ENCODE results near the gene SEMA3E. TPM values are rescaled to one million over a fixed set of nuclear protein-coding genes. Genes with fewer than 3 reads are reported as not detected.

SEMA3E gene
- total RNA-seq, 1 donor from 2014 or later: 4.6 TPM

DNA sequence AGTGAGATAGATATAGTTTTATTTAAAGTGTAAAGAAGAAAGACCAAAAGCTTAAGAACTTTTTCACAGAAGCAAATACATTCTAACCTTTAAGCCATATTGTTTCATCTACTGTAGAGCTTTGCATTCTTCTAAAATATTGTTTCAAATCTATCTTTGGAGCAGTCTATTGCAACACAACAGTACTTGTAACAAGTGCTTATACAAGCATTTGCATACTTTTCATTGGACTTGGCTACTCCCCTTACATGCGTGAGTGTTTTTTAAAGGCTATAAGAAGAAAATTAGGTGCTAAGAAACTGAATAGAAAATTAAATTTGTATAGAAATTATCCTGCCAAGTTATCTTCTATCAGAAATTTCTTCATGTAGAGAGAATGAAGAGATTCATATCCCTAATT lies 45.3 kb downstream of the SEMA3E start:
- no peak overlapping the region for H2AFZ ChIP-seq (ENCODE audit: low read depth, low read length)
- H4K20me1 ChIP-seq (ENCODE audit: insufficient read depth, low read length): no peaks in the 10 kb centered on the region
- H3K79me2 ChIP-seq (ENCODE audit: insufficient read depth, low read length): no peaks in the 10 kb centered on the region
- no peak overlapping the region for H3K4me3 ChIP-seq (ENCODE audit: insufficient read depth, low read depth, low read length)
- no peaks in the 10 kb centered on the region for H3K9me3 ChIP-seq (ENCODE audit: insufficient read depth, low read depth, low read length)
- TF ChIP-seq, protein P1, sequence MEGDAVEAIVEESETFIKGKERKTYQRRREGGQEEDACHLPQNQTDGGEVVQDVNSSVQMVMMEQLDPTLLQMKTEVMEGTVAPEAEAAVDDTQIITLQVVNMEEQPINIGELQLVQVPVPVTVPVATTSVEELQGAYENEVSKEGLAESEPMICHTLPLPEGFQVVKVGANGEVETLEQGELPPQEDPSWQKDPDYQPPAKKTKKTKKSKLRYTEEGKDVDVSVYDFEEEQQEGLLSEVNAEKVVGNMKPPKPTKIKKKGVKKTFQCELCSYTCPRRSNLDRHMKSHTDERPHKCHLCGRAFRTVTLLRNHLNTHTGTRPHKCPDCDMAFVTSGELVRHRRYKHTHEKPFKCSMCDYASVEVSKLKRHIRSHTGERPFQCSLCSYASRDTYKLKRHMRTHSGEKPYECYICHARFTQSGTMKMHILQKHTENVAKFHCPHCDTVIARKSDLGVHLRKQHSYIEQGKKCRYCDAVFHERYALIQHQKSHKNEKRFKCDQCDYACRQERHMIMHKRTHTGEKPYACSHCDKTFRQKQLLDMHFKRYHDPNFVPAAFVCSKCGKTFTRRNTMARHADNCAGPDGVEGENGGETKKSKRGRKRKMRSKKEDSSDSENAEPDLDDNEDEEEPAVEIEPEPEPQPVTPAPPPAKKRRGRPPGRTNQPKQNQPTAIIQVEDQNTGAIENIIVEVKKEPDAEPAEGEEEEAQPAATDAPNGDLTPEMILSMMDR (IDR thresholded peaks at IDR 0.05; ENCODE audit: insufficient read depth, low read depth, low read length): no peak
- no peak for TF ChIP-seq EZH2 (IDR thresholded peaks at IDR 0.05; ENCODE audit: insufficient read depth, low read length)
- no peaks in the 10 kb centered on the region for H3K27me3 ChIP-seq (ENCODE audit: insufficient read depth, low read length)
- H3K36me3 ChIP-seq (ENCODE audit: insufficient read depth, low read length): no peaks in the 10 kb centered on the region
- FAIRE-seq (no peak), DNase-seq (ENCODE audit: low read depth) (no peak)
- no peaks in the 10 kb centered on the region for H3K36me3 Mint-ChIP-seq (ENCODE audit: low read depth, unreplicated experiment)
- no peak overlapping the region for H3K27ac Mint-ChIP-seq (ENCODE audit: unreplicated experiment)
- H3K27me3 Mint-ChIP-seq (ENCODE audit: low read depth, unreplicated experiment): no peaks in the 10 kb centered on the region
- no peak overlapping the region for H3K4me3 Mint-ChIP-seq (ENCODE audit: unreplicated experiment)
- H3K4me1 Mint-ChIP-seq (ENCODE audit: low read depth, unreplicated experiment): no peaks in the 10 kb centered on the region
- no peak overlapping the region for H3K4me2 ChIP-seq (ENCODE audit: low read length)
- H3K4me1 ChIP-seq (ENCODE audit: insufficient read depth, low read length): no peaks in the 10 kb centered on the region
- no peak overlapping the region for H3K27ac ChIP-seq (ENCODE audit: low read depth, low read length)
- H3K9ac ChIP-seq (ENCODE audit: low read length): no peak overlapping the region
- H3K9me3 Mint-ChIP-seq (ENCODE audit: unreplicated experiment): peaks cover 2% of the 10 kb centered on the region

DNA sequence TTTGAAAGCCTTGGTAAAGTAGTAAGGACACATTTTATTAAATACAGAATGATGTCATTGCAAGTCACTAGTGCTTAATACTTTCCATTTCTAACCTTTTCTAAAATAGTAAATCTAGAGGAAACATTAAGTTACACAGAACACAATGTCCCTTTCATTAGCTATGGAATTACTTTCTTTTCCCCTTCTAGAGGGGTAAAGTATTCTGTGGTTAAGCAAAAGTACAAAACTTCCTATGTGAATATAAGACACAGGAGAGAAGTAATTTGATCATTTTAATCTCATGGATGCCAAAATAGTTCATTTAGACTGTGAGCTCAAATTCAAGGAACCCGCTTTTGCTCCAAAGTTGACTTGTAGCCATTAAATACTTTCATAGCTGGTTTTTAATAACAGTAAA lies 49.8 kb downstream of the SEMA3E start:
- H3K27ac ChIP-seq (ENCODE audit: low read depth, low read length): no peak overlapping the region
- Mint-ChIP-seq H3K36me3 (ENCODE audit: low read depth, unreplicated experiment) (no peaks in the 10 kb centered on the region), H3K27ac (ENCODE audit: unreplicated experiment) (no peak overlapping the region), H3K4me1 (ENCODE audit: low read depth, unreplicated experiment) (no peaks in the 10 kb centered on the region), H3K27me3 (ENCODE audit: low read depth, unreplicated experiment) (no peaks in the 10 kb centered on the region), H3K9me3 (ENCODE audit: unreplicated experiment) (peaks cover 2% of the 10 kb centered on the region), H3K4me3 (ENCODE audit: unreplicated experiment) (no peak overlapping the region)
- H2AFZ ChIP-seq (ENCODE audit: low read depth, low read length): no peak overlapping the region
- H3K9me3 ChIP-seq (ENCODE audit: insufficient read depth, low read depth, low read length): no peaks in the 10 kb centered on the region
- no peaks in the 10 kb centered on the region for H4K20me1 ChIP-seq (ENCODE audit: insufficient read depth, low read length)
- H3K27me3 ChIP-seq (ENCODE audit: insufficient read depth, low read length): no peaks in the 10 kb centered on the region
- H3K4me1 ChIP-seq (ENCODE audit: insufficient read depth, low read length): no peaks in the 10 kb centered on the region
- no peak overlapping the region for H3K4me3 ChIP-seq (ENCODE audit: insufficient read depth, low read depth, low read length)
- H3K36me3 ChIP-seq (ENCODE audit: insufficient read depth, low read length): no peaks in the 10 kb centered on the region
- FAIRE-seq: no peak
- no peak overlapping the region for H3K4me2 ChIP-seq (ENCODE audit: low read length)
- no peak for TF ChIP-seq EZH2 (IDR thresholded peaks at IDR 0.05; ENCODE audit: insufficient read depth, low read length)
- TF ChIP-seq, protein P1 (IDR thresholded peaks at IDR 0.05; ENCODE audit: insufficient read depth, low read depth, low read length): no peak
- H3K9ac ChIP-seq (ENCODE audit: low read length): no peak overlapping the region
- DNase-seq (ENCODE audit: low read depth): no peak
- H3K79me2 ChIP-seq (ENCODE audit: insufficient read depth, low read length): no peaks in the 10 kb centered on the region

DNA sequence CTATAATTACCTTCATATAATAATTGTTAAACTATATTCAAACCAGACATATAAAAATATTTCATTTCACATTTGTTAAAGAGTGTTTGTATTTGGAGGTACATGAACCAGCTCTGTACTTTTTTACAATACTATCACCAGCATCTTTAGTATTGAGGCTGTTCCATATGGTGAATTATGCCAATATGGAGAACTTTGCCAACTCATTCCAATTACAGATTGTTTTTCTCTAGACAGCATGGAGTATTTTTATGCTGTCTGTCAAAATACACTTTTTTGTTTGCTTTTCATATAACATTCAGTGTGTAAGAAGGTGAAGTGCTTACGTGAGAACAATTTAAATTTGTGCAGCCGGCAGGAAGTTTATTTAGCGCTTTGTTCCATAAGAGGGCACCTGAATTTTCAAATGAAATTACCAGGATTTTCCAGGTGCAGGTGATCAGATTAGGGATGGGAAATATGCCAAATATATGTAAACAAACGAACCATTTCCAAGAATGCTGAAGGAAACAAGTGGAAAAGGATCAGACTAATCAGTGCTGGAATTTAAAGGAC lies 54.9 kb downstream of the SEMA3E start:
- Mint-ChIP-seq H3K27me3 (ENCODE audit: low read depth, unreplicated experiment) (no peaks in the 10 kb centered on the region), H3K4me3 (ENCODE audit: unreplicated experiment) (no peak overlapping the region), H3K9me3 (ENCODE audit: unreplicated experiment) (no peaks in the 10 kb centered on the region), H3K36me3 (ENCODE audit: low read depth, unreplicated experiment) (no peaks in the 10 kb centered on the region), H3K4me1 (ENCODE audit: low read depth, unreplicated experiment) (no peaks in the 10 kb centered on the region), H3K27ac (ENCODE audit: unreplicated experiment) (no peak overlapping the region)
- Histone ChIP-seq H3K36me3 (ENCODE audit: insufficient read depth, low read length) (no peaks in the 10 kb centered on the region), H3K27ac (ENCODE audit: low read depth, low read length) (no peak overlapping the region), H3K4me3 (ENCODE audit: insufficient read depth, low read depth, low read length) (no peak overlapping the region), H3K27me3 (ENCODE audit: insufficient read depth, low read length) (no peaks in the 10 kb centered on the region), H3K79me2 (ENCODE audit: insufficient read depth, low read length) (no peaks in the 10 kb centered on the region), H3K9me3 (ENCODE audit: insufficient read depth, low read depth, low read length) (no peaks in the 10 kb centered on the region), H3K9ac (ENCODE audit: low read length) (no peak overlapping the region), H4K20me1 (ENCODE audit: insufficient read depth, low read length) (no peaks in the 10 kb centered on the region), H2AFZ (ENCODE audit: low read depth, low read length) (no peak overlapping the region), H3K4me1 (ENCODE audit: insufficient read depth, low read length) (no peaks in the 10 kb centered on the region), H3K4me2 (ENCODE audit: low read length) (no peak overlapping the region)
- DNase-seq (ENCODE audit: low read depth) (no peak), FAIRE-seq (no peak)
- no peak for TF ChIP-seq EZH2 (IDR thresholded peaks at IDR 0.05; ENCODE audit: insufficient read depth, low read length)
- TF ChIP-seq, protein P1 (IDR thresholded peaks at IDR 0.05; ENCODE audit: insufficient read depth, low read depth, low read length): no peak

Measured in astrocyte (in vitro differentiated cells and primary cell).